HUES64 (cell line): ENCODE measurements around the gene CYB5A.

Experiments used
- H3K27ac ChIP-seq: 2 replicates; pipeline ENCODE4 v1.7.0; 2013; ENCODE audit warnings: low read depth, low read length, inconsistent platforms
- H3K27me3 ChIP-seq: 2 replicates; pipeline ENCODE4 v1.6.1; 2013; ENCODE audit warnings: mild to moderate bottlenecking, low read length; ENCODE audit not compliant: insufficient read depth
- H3K36me3 ChIP-seq: 2 replicates; pipeline ENCODE4 v1.6.1; 2013; ENCODE audit warnings: mild to moderate bottlenecking, low read length; ENCODE audit not compliant: insufficient read depth
- H3K4me1 ChIP-seq: 2 replicates; pipeline ENCODE4 v1.6.1; 2013; ENCODE audit warnings: mild to moderate bottlenecking, low read length, moderate library complexity; ENCODE audit not compliant: insufficient read depth
- H3K4me3 ChIP-seq: 2 replicates; pipeline ENCODE4 v1.5.1; 2013; ENCODE audit warnings: mild to moderate bottlenecking, low read length, moderate library complexity
- H3K9ac ChIP-seq: 2 replicates; pipeline ENCODE4 v1.6.1; 2013; ENCODE audit warnings: mild to moderate bottlenecking, low read depth, low read length
- H3K9me3 ChIP-seq: 2 replicates; pipeline ENCODE4 v1.6.1; 2013; ENCODE audit warnings: low read depth, low read length; ENCODE audit not compliant: insufficient read depth
- WGBS: fragments of 150-250, 120-280 bp; methylation state at CpG from one replicate; pipeline ENCODE4 v1.1.7; 2013; ENCODE audit warnings: missing lambda C conversion rate; 5-methylcytosine and 5-hydroxymethylcytosine counted together

CYB5A gene

GRCh38 chr18:74257083-74257482, 34.7 kb downstream of the CYB5A start:
- 74% methylated on average over 7 of the region's 7 CpGs for WGBS
- peaks cover 18% of the 10 kb centered on the region for H3K36me3 ChIP-seq
- no peak overlapping the region for H3K4me3 ChIP-seq
- H3K27ac ChIP-seq, result no peak overlapping the region
- peaks cover 22% of the 10 kb centered on the region for H3K4me1 ChIP-seq
- no peaks in the 10 kb centered on the region for H3K27me3 ChIP-seq
- no peaks in the 10 kb centered on the region for H3K9me3 ChIP-seq
- no peak overlapping the region for H3K9ac ChIP-seq

- H3K36me3 ChIP-seq, result peaks cover 9% of the 10 kb centered on the region
- no peaks in the 10 kb centered on the region for H3K27me3 ChIP-seq
- H3K9me3 ChIP-seq, result no peaks in the 10 kb centered on the region
- H3K9ac ChIP-seq, result no peak overlapping the region
- H3K4me3 ChIP-seq, result no peak overlapping the region
- 0 out of 2 replicates have a peak overlapping the region, but pooled peaks have one; percentile 7 for H3K27ac ChIP-seq
- H3K4me1 ChIP-seq, result peaks cover 29% of the 10 kb centered on the region
- WGBS, result 56% methylated on average over 5 of the region's 5 CpGs
Measured at GRCh38 chr18:74256190-74256589, 35.6 kb downstream of the CYB5A start.

- Histone ChIP-seq H3K4me3 (no peak overlapping the region), H3K9me3 (no peaks in the 10 kb centered on the region), H3K4me1 (peaks cover 29% of the 10 kb centered on the region), H3K36me3 (peaks cover 2% of the 10 kb centered on the region), H3K27ac (no peak overlapping the region), H3K27me3 (no peaks in the 10 kb centered on the region), H3K9ac (no peak overlapping the region)
- 81% methylated on average over 4 of the region's 4 CpGs for WGBS
Measured at GRCh38 chr18:74255131-74255616, 36.6 kb downstream of the CYB5A start.

- H3K4me1 ChIP-seq, result peaks cover 26% of the 10 kb centered on the region
- no peaks in the 10 kb centered on the region for H3K9me3 ChIP-seq
- 95% methylated on average over 4 of the region's 4 CpGs for WGBS
- H3K4me3 ChIP-seq, result no peak overlapping the region
- no peaks in the 10 kb centered on the region for H3K27me3 ChIP-seq
- no peak overlapping the region for H3K9ac ChIP-seq
- H3K36me3 ChIP-seq, result no peaks in the 10 kb centered on the region; the same call in 1 of the 2 replicates
- peak overlapping the region; percentile 65; the same call in 1 of the 2 replicates for H3K27ac ChIP-seq
Measured at GRCh38 chr18:74252039-74252395, 39.7 kb downstream of the CYB5A start.

DNA sequence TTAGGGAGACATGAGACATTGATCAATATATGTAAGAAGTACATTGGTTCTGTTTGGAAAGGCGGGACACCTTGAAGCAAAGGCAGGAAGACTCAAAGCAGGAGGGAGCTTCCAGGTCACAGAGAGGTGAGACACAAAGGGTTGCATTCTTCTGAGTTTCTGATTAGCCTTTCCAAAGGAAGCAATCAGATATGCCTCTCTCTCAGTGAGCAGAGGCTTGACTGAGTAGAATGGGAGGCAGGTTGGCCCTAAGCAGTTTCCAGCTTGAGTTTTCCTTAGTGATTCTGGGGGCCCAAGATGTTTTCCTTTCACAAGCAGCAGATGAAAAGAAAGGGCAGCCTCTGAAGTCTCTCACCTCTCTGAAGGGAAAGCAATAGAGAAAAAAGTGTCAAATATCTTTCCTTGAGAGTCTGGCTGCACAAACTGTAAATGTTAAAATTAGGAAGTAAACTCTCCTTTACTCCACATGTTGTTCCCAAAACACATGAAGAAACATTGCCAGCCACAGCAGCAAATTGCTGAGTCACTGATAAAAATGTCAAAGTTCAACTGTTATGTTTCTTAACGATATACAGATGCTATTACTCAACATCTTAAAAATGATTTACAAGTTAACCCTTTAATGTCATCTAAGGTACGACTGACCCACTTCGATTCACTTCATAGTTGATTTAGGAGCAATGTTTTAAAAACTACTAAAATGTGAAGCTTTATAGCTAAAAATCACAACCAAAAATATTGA, 40.3 kb downstream of the CYB5A start:
- no peaks in the 10 kb centered on the region; the same call in 1 of the 2 replicates for H3K36me3 ChIP-seq
- H3K9me3 ChIP-seq, result no peaks in the 10 kb centered on the region
- no peaks in the 10 kb centered on the region for H3K27me3 ChIP-seq
- no peak overlapping the region for H3K9ac ChIP-seq
- no peak overlapping the region for H3K4me3 ChIP-seq
- H3K27ac ChIP-seq, result peak overlapping the region; percentile 65; the same call in 1 of the 2 replicates
- H3K4me1 ChIP-seq, result peaks cover 20% of the 10 kb centered on the region
- 62% methylated on average over 3 of the region's 4 CpGs for WGBS

GRCh38 chr18:74250131-74250530, 41.6 kb downstream of the CYB5A start:
- no peak overlapping the region for H3K27ac ChIP-seq
- H3K9me3 ChIP-seq, result no peaks in the 10 kb centered on the region
- no peak overlapping the region for H3K4me3 ChIP-seq
- no peaks in the 10 kb centered on the region; the same call in 1 of the 2 replicates for H3K36me3 ChIP-seq
- peaks cover 11% of the 10 kb centered on the region; the same call in 1 of the 2 replicates for H3K4me1 ChIP-seq
- 90% methylated on average over 12 of the region's 12 CpGs for WGBS
- no peaks in the 10 kb centered on the region for H3K27me3 ChIP-seq
- H3K9ac ChIP-seq, result no peak overlapping the region

DNA sequence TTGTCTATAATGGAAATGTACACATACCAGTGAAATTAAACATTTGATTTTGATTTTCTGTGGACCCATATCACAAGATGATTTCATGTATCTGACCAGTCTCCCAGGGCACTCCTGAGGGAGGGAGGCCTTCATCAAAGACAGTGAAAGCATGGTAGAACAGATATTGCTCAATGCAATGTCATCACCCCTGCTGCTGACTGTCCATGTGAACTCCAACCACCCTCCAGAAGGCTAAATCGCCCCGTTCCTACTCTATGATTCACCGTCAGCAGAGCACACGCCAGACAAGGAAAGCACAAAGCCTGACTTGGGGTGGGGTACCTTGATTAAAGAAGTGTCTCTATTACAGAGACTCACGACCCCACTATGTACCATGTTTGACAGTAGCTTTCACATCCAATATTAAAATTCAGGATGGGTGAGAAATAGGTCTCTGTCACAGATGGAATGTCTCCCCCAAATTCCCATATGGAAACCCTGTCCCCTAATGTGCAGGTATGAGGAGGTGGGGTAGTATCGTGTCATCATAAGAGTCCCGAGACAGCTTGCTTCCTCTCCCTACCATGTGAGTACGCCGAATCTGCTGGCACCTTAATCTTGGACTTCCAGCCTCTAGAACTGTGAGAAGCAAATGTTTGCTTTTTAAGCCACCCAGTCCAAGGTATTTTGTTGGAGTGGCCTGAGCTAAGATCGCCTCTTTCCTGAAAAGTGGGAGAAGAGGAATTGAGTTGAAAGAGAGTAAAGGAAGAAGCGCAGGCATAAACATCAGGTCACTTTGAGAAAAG, 42.4 kb downstream of the CYB5A start:
- Histone ChIP-seq H3K36me3 (no peaks in the 10 kb centered on the region; the same call in 1 of the 2 replicates), H3K9ac (no peak overlapping the region), H3K27ac (no peak overlapping the region), H3K9me3 (no peaks in the 10 kb centered on the region), H3K4me3 (no peak overlapping the region), H3K4me1 (peaks cover 11% of the 10 kb centered on the region; the same call in 1 of the 2 replicates), H3K27me3 (no peaks in the 10 kb centered on the region)
- WGBS, result 92% methylated on average over 10 of the region's 11 CpGs

DNA sequence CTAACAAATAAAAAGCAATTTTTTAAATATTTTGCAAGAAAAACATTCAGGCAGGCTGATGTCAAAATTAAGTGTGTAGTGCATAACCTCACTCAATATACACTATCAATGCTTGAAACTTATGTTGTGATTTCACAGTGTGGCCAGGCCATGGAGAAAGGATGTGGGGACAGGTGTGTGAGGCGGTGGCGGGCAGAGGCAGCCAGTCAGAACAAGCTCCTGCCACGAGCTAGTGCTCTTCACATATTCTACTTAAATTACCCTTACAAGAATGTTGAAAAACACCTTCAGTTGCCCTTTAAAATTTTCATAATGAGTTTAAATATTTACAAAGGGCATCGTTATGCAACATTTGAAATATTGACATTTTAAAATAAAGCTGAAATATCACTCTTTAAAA, 43.2 kb downstream of the CYB5A start:
- Histone ChIP-seq H3K4me3 (no peak overlapping the region), H3K27me3 (no peaks in the 10 kb centered on the region), H3K27ac (no peak overlapping the region), H3K4me1 (peaks cover 11% of the 10 kb centered on the region; the same call in 1 of the 2 replicates), H3K9me3 (no peaks in the 10 kb centered on the region), H3K9ac (no peak overlapping the region), H3K36me3 (no peaks in the 10 kb centered on the region; the same call in 1 of the 2 replicates)
- WGBS, result 90% methylated on average over 3 of the region's 4 CpGs

DNA sequence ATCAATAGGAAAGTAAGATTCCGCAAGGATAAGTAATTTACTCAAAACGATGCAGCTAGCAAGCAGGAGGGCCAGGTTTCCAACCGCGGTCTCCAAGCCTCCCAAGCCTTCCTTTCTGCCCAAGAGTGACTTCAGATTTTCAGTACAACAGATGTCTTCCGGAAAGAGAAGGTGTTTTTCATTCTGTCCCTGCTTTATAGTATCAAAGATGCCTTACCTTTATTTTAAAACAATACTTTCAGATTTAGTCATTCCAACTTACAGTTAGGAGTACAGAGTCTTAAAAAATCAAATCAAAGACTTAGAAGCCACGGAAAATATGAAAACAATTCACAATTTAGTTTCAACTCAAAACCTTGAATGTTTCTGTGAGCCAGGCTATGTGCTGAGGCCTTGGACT, 43.6 kb downstream of the CYB5A start:
- Histone ChIP-seq H3K9ac (no peak overlapping the region), H3K4me3 (no peak overlapping the region), H3K36me3 (no peaks in the 10 kb centered on the region; the same call in 1 of the 2 replicates), H3K9me3 (no peaks in the 10 kb centered on the region), H3K27ac (no peak overlapping the region), H3K4me1 (peaks cover 11% of the 10 kb centered on the region; the same call in 1 of the 2 replicates), H3K27me3 (no peaks in the 10 kb centered on the region)
- 94% methylated on average over 6 of the region's 6 CpGs for WGBS

GRCh38 chr18:74244554-74244953, 47.2 kb downstream of the CYB5A start:
- Histone ChIP-seq H3K4me1 (peaks cover 11% of the 10 kb centered on the region), H3K27me3 (no peaks in the 10 kb centered on the region), H3K9ac (no peak overlapping the region), H3K9me3 (no peaks in the 10 kb centered on the region), H3K4me3 (no peak overlapping the region), H3K36me3 (no peaks in the 10 kb centered on the region), H3K27ac (no peak overlapping the region)
- 100% methylated on average over 1 of the region's 2 CpGs for WGBS

DNA sequence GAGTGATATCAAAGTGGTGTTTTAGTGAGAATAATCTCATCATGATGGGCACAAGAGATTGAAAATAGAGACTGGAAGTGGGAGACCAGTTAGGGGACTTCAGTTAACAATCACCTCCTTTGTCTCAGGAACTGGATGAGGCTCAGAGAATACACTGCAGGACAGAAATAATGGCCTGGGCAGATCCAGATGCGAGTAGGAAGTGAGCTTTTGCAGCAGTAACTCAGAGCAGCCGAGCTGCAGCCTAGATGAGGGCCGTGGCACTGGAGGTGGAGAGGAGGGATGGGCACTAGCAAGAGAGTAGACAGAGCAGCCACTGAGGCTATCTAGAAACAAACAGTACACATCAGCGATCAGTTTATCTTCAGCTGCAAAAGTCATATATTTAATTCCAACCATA, 48.6 kb downstream of the CYB5A start:
- no peaks in the 10 kb centered on the region for H3K9me3 ChIP-seq
- no peaks in the 10 kb centered on the region for H3K27me3 ChIP-seq
- no peak overlapping the region for H3K4me3 ChIP-seq
- 87% methylated on average over 4 of the region's 4 CpGs for WGBS
- H3K9ac ChIP-seq, result no peak overlapping the region
- H3K4me1 ChIP-seq, result peaks cover 11% of the 10 kb centered on the region
- H3K36me3 ChIP-seq, result no peaks in the 10 kb centered on the region
- H3K27ac ChIP-seq, result no peak overlapping the region
